Measurements from ENCODE around the gene HHLA2. TPM values are rescaled to one million over a fixed set of nuclear protein-coding genes. Genes with fewer than 3 reads are reported as not detected.

Gene HHLA2
- total RNA-seq, 1 donor from 2014 or later: not detected

GRCh38 chr3:108387063-108387462 is 90.7 kb downstream of the HHLA2 start:
- DNase-seq (ENCODE audit: low spot score): no peak
- intact Hi-C loops (cut with DNase I): no loop called here

- intact Hi-C loops (cut with DNase I): no loop called here
- no peak for DNase-seq (ENCODE audit: low spot score)
Observed at GRCh38 chr3:108388136-108389132, 92.1 kb downstream of the HHLA2 start.

GRCh38 chr3:108389372-108389771 is 93.0 kb downstream of the HHLA2 start:
- intact Hi-C loops (cut with DNase I): no loop called here

GRCh38 chr3:108391917-108392593 is 95.7 kb downstream of the HHLA2 start:
- intact Hi-C loops (cut with DNase I): no loop called here
- no peak for DNase-seq (ENCODE audit: low spot score)

More at GRCh38 chr3:108389372-108389771, 93.0 kb downstream of the HHLA2 start:
- DNase-seq (ENCODE audit: low spot score): no peak

- intact Hi-C loops (cut with DNase I): no loop called here
- DNase-seq (ENCODE audit: low spot score): no peak
Observed at GRCh38 chr3:108393128-108393900, 97.0 kb downstream of the HHLA2 start.

- intact Hi-C loops (cut with DNase I): no loop called here
Observed at GRCh38 chr3:108394016-108394415, 97.7 kb downstream of the HHLA2 start.

GRCh38 chr3:108394563-108394962 is 98.2 kb downstream of the HHLA2 start:
- no peak for DNase-seq (ENCODE audit: low spot score)
- intact Hi-C loops (cut with DNase I): no loop called here

More at GRCh38 chr3:108394016-108394415, 97.7 kb downstream of the HHLA2 start:
- DNase-seq (ENCODE audit: low spot score): no peak

- no peak for DNase-seq (ENCODE audit: low spot score)
- intact Hi-C loops (cut with DNase I): no loop called here
Observed at GRCh38 chr3:108396336-108396735, 100.0 kb downstream of the HHLA2 start.

GRCh38 chr3:108398510-108398909 is 102.2 kb downstream of the HHLA2 start:
- no peak for DNase-seq (ENCODE audit: low spot score)
- intact Hi-C loops (cut with DNase I): no loop called here

- intact Hi-C loops (cut with DNase I): no loop called here
- DNase-seq (ENCODE audit: low spot score): no peak
Observed at GRCh38 chr3:108401836-108402235, 105.5 kb downstream of the HHLA2 start.

GRCh38 chr3:108403198-108403597 is 106.8 kb downstream of the HHLA2 start:
- DNase-seq (ENCODE audit: low spot score): no peak
- intact Hi-C loops (cut with DNase I): no loop called here

- intact Hi-C loops (cut with DNase I): no loop called here
- no peak for DNase-seq (ENCODE audit: low spot score)
Observed at GRCh38 chr3:108403686-108404345, 107.5 kb downstream of the HHLA2 start.

GRCh38 chr3:108404368-108404767 is 108.0 kb downstream of the HHLA2 start:
- DNase-seq (ENCODE audit: low spot score): no peak
- intact Hi-C loops (cut with DNase I): no loop called here

GRCh38 chr3:108406063-108406660 is 109.8 kb downstream of the HHLA2 start:
- intact Hi-C loops (cut with DNase I): loop anchor here (5.0 kb wide), 1 partner anchor 469 kb away; no protein-coding TSS in a partner anchor

GRCh38 chr3:108406661-108407206 is 110.4 kb downstream of the HHLA2 start:
- intact Hi-C loops (cut with DNase I): loop anchor here (5.0 kb wide), 1 partner anchor 469 kb away; no protein-coding TSS in a partner anchor
- DNase-seq (ENCODE audit: low spot score): no peak

More at GRCh38 chr3:108406063-108406660, 109.8 kb downstream of the HHLA2 start:
- no peak for DNase-seq (ENCODE audit: low spot score)

- intact Hi-C loops (cut with DNase I): loop anchor here (5.0 kb wide), 1 partner anchor 471 kb away; no protein-coding TSS in a partner anchor
- no peak for DNase-seq (ENCODE audit: low spot score)
Observed at GRCh38 chr3:108407886-108408285, 111.5 kb downstream of the HHLA2 start.

- no peak for DNase-seq (ENCODE audit: low spot score)
- intact Hi-C loops (cut with DNase I): loop anchor here (5.0 kb wide), 1 partner anchor 472 kb away; no protein-coding TSS in a partner anchor
Observed at GRCh38 chr3:108408883-108409799, 112.8 kb downstream of the HHLA2 start.
